Measurements from ENCODE around the gene PXDN. TPM values are rescaled to one million over a fixed set of nuclear protein-coding genes. Genes with fewer than 3 reads are reported as not detected.

Gene PXDN
- total and polyA plus RNA-seq, 8 donors, result 2.0 to 21.1 (median 4.2) TPM

DNA sequence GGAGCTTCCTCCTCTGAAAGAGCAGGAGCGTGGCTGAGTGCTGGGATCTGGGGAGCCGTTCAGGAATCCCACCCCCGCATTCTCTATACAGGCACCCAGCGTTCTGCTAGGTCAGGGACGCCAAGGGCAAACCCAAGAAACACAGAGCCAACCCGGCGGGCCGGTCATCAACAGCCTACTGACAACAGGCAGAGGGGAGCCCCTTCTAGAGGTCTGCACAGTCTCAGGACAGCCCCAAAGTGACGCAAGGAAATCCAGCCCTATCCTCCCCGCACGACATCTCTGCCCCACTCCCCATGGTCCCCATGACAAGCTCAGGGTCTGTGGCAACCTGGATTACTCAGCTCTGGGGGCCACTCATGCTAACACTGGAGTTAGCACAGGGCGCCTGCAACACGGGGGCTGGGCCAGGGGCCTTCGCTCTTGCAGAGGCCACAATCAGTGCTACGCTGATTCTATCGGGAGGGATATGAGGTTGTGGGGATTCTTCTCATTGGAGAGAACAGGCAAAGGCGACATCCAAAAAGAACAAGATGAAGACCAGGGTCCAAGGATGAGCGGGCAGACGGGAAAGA lies 81.6 kb downstream of the PXDN start:
- DNase-seq, result peak in 1 of 6 donors; percentile 40
- H3K9me3 ChIP-seq, result no peaks in the 10 kb centered on the region
- peaks cover 0 to 2% (median 0%) of the 10 kb centered on the region in 4 donors for H3K27me3 ChIP-seq
- H3K4me3 ChIP-seq, result no peak overlapping the region
- H3K27ac ChIP-seq, result no peak overlapping the region
- H3K36me3 ChIP-seq, result no peaks in the 10 kb centered on the region
- WGBS, 2 donors, result 81 to 91% methylated on average over 19 of the region's 19 CpGs
- TF ChIP-seq, protein P1, sequence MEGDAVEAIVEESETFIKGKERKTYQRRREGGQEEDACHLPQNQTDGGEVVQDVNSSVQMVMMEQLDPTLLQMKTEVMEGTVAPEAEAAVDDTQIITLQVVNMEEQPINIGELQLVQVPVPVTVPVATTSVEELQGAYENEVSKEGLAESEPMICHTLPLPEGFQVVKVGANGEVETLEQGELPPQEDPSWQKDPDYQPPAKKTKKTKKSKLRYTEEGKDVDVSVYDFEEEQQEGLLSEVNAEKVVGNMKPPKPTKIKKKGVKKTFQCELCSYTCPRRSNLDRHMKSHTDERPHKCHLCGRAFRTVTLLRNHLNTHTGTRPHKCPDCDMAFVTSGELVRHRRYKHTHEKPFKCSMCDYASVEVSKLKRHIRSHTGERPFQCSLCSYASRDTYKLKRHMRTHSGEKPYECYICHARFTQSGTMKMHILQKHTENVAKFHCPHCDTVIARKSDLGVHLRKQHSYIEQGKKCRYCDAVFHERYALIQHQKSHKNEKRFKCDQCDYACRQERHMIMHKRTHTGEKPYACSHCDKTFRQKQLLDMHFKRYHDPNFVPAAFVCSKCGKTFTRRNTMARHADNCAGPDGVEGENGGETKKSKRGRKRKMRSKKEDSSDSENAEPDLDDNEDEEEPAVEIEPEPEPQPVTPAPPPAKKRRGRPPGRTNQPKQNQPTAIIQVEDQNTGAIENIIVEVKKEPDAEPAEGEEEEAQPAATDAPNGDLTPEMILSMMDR (IDR thresholded peaks at IDR 0.05), result no peak
- FAIRE-seq, result no peak
- no peaks in the 10 kb centered on the region for H3K4me1 ChIP-seq
- intact Hi-C loops (cut with DNase I), result no loop called here
- no peak for ATAC-seq

DNA sequence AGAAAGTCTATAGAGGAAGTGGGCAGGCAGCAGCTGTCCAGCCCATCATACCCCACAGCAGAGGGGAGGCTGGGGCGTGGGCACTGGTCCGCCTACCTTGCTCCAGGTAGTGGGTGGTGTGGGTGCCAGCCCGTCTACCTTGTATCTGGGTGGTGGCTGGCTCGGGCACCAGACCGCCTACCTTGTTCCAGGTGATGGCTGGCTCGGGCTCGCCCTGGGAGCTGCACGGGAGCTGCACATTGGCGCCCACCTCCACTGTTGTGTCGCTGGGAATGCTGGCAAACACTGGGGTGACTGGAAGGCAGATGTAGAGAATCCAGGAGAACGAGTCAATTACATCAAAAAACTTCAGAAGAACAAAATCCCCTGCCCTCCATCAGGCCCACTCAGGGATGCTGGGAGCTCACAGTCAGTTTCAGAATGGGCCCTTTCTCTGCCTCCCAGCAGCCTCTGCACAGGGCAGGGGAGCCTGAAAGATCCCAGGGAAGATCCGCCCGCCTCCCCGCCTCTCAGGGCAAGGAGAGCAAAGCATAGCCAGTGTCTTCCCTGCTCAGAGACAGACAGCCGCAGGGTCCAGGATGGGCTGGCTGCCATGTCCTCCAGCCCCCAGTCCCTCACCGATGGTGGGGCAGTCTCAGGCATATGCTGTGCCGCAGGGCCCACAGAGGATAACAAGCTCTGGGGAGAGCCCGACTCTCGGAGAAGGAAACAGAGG lies 82.3 kb downstream of the PXDN start:
- intact Hi-C loops (cut with DNase I), result no loop called here
- Histone ChIP-seq H3K4me1 (no peaks in the 10 kb centered on the region), H3K36me3 (no peaks in the 10 kb centered on the region), H3K4me3 (no peak overlapping the region), H3K27me3 (peaks cover 0 to 2% (median 0%) of the 10 kb centered on the region in 4 donors), H3K27ac (no peak overlapping the region), H3K9me3 (no peaks in the 10 kb centered on the region)
- WGBS, 2 donors, result 77 to 93% methylated on average over 19 of the region's 19 CpGs
- TF ChIP-seq, protein P1 (IDR thresholded peaks at IDR 0.05), result no peak
- FAIRE-seq (no peak), ATAC-seq (no peak), DNase-seq (peak in 1 of 6 donors; percentile 44)

DNA sequence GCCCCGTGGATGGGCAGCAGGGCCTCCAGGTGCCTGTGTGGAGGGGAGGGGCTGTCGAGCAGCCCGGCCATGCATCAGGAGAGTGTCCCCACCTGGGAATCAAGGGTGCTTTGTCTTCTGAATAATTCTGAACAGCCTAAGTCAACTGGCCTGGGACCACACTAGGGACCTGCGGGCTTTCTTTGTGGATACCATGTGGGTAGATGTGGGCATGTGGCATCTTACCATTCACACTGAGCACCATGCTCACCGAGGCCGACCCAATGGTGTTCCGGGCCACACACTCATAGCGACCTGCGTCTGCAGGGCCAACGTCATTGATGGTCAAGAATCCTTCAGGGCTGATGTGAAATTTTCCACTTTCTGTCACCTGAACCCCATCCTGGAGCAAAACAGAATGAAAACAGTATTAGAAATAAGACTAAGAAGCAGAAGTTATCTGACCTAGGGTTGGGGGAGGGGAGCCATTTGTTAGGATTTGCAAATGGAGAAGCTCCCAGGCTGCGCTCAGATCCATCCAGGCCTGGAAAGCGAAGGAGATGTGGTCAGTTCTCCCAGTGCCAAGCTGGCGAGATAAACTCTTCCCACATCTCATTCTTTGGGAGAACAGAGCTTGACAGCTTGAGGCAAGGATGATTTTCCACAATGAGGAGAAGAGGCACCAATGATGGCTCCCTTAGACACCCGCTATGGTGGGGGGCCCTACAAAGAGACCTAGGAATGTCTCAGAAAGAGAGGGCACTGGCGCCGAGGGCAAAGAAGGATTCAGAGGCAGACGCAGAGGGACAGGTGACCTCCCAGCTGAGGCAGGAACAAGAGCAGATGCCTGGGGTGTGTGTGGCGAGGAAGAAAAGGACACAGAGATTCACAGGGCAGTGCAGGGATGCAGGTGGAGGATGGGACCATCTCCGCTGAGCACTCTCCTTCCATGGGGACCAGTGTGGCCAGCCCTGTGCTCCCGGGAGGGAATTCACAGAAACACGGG lies 83.4 kb downstream of the PXDN start:
- intact Hi-C loops (cut with DNase I), result no loop called here
- H3K36me3 ChIP-seq, result no peaks in the 10 kb centered on the region
- H3K27me3 ChIP-seq, result peaks cover 0 to 2% (median 0%) of the 10 kb centered on the region in 4 donors
- no peak for ATAC-seq
- peak in 1 of 6 donors; percentile 32 for DNase-seq
- no peak overlapping the region for H3K27ac ChIP-seq
- TF ChIP-seq, protein P1 (IDR thresholded peaks at IDR 0.05), result no peak
- H3K4me1 ChIP-seq, result no peaks in the 10 kb centered on the region
- no peaks in the 10 kb centered on the region for H3K9me3 ChIP-seq
- FAIRE-seq, result no peak
- 76 to 85% methylated on average over 21 of the region's 21 CpGs for WGBS, 2 donors
- no peak overlapping the region for H3K4me3 ChIP-seq

DNA sequence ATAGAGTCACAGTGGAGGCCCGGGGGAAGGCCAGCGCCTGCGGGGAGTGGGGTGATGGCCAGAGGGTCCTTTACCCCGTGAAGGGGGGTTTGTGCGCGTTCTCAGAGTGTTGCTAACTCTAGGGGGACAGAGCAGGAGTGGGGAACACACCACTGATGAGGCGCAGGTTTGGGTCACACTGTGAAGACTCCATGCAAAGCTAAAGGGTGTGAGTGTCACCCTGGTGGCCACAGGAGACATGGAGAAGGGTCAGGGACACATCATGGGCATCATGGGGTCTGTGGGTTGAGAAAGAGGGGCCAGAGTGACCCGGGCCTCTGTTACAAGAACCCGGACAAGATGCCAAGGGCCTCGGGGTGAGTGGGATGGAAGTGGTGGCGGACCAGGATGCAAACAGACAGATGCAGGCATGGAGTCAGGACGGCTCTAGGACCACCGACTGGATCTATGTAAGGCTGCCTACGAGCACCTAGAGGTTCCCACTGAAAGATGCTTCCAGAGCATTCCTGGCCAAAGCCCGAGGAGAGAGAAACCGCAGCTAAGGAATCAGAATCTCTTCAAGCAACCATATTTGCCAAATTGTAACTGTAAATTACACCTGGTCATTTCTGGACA lies 84.3 kb downstream of the PXDN start:
- intact Hi-C loops (cut with DNase I), result no loop called here
- no peaks in the 10 kb centered on the region for H3K9me3 ChIP-seq
- FAIRE-seq (no peak), ATAC-seq (no peak), DNase-seq (peak in 1 of 6 donors; percentile 39)
- WGBS, 2 donors, result 75 to 88% methylated on average over 16 of the region's 16 CpGs
- TF ChIP-seq, protein P1 (IDR thresholded peaks at IDR 0.05), result no peak
- H3K4me1 ChIP-seq, result no peaks in the 10 kb centered on the region
- H3K36me3 ChIP-seq, result no peaks in the 10 kb centered on the region
- no peak overlapping the region for H3K4me3 ChIP-seq
- peaks cover 0 to 2% (median 0%) of the 10 kb centered on the region in 4 donors for H3K27me3 ChIP-seq
- no peak overlapping the region for H3K27ac ChIP-seq
